ENCODE data around the gene LRTM2.

The LRTM2 gene

DNA sequence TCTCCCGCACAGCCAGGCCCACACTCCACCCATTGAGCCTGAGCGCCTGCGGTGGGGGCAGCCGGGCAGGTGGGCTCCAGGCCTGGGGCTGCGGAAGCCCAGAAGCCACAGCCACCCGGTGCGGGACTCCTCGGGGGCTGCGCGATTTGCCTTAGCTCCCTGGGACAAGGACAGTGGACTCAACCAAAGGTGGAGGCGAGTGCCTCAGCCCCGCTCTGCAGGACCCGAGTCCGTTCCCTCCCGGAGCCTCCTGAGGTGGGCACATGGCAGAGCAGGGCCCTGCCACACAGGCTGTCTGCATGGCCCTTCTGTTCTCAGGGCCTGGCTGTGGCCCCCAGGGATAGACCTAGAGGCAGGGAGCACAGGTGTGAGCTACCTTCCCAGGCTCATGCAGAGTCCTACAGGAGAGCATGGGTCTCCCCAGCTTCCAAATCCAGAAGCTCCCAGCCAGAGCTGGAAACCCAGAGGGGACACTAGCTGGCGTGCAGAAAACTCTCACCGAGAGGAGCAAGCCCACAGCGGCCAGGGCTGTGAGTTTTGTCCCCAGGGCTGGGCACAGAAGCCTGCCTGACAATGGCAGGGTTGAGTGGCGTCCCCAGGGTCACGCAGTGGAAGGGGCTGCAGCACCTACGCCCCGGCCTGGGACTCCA is 22.2 kb upstream of the LRTM2 start:
- FAIRE-seq (no peak), DNase-seq (ENCODE audit: low spot score) (no peak)

DNA sequence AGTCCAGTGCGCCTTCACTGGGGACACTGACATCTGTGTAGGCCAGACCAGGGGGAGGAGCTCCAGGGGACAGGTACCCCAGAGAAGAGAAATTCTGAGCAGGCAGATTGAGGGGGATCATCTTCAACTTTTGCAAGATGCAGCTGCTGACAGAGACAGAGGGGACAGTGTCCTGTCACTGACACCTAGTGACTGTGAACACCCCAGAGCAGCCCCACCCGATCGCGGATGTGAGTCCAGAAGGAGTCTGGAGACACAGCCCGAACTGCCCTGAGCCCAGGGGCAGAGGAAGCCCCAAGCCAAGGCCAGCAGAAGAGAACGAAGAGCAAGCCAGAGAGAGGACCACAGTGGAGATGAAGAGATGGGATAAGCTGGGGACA is 21.7 kb upstream of the LRTM2 start:
- FAIRE-seq, result no peak
- no peak for DNase-seq (ENCODE audit: low spot score)

DNA sequence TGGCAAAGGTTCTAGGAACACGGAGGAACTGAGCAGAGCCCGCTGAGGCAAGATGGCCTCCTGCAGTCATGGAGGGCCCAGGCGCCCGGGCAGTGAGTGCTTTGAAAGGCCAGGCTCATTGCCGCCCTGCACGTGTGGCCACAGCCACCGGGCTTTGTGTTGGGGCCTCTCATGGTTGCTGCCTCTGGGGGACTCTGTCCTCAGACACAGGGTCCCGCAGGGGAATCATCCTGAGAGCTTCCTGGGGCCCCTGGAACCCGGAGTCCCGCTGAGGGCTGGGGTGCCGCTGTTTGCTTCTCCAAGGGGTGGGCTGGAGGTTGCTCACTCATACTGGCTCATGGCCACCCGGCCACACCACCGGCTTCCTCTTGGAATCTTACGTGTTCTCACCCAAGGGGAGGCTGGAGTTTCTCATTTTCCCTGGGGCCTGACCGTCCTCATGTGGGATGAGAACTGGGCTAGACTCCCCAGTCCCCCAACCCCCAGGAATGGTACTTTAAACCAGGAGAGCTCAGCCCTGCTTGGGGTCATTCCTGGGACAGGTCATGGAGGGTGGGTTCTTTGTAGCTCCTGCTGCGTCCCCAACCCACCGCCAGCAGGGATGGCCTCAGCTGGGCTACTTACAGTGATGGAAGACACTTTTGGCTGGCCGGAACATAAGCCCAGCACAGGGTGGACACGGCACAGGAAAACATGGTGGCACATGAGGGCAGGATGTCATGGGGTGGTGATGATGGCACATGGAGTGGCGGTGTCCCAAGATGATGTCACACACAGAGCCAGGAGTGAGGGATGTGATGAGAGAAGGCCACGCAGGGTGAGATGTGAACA is 21.1 kb upstream of the LRTM2 start:
- FAIRE-seq (no peak), DNase-seq (ENCODE audit: low spot score) (no peak)

DNA sequence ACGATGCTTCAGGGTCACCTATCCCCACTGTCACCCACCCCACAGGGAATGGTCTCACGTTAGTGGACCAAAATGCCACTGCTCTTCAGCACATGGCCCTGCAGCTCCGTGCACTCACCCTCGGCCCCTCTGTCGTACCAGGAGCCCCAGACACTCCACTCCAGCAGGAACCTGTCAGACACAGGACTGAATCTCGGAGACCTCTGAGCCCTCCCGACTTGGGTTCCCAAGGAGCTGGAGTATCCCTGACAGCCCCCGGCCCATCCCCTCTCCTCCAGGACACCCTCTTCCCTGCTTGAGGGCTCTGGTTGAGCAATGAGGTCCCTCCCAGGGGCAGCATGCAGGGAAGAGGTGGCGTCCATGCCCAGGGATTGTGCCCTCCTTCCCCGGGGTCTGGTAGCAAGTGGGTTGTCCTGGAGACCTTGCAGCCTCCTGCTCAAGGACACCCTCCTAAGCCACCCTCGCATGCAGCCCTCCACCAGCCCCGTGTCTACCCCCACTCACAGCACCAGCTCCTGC is 20.4 kb upstream of the LRTM2 start:
- FAIRE-seq (no peak), DNase-seq (ENCODE audit: low spot score) (no peak)

DNA sequence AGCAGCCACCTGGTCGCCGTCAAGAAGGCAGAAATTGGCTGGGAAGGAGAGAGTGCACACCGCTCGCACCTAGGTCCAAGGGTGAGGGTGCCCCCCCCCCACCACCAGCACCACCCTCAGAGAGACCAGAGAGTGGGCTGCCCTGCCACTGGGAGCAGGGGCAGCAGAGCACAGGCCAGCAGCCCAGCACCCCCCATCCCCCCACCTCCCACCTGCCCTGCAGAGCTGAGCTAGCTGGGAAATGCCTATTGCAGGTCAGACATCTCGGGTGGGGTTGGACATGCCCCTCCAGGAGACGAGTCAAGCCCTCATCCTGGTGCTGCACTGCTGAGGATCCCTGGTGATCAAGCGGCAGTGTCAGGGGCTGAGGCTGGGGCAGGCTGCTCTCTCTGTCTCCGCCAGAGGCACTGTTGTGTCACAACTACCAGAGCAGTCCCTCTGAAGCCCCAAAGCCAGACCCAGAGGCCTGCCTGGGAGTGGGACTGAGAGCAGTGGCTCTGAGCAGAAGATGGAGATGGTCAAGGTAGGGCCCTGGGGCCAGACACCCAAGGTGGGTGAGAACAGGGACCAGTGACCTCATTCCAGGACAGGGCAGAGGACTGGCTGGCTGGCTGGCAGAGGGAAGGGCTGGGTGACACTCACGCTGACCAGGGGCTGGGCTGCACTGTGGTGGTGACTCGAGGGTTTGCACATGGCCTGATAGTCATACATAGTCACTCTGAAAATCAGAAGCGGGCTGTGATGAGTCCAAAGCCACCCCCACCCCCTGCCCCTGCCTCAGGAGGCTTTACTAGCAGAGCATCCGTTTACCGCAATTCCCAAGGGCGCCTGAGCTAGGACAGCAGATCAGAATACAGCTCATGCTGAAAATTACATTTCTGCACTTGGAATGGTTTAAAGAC is 19.7 kb upstream of the LRTM2 start:
- FAIRE-seq (no peak), DNase-seq (ENCODE audit: low spot score) (no peak)

DNA sequence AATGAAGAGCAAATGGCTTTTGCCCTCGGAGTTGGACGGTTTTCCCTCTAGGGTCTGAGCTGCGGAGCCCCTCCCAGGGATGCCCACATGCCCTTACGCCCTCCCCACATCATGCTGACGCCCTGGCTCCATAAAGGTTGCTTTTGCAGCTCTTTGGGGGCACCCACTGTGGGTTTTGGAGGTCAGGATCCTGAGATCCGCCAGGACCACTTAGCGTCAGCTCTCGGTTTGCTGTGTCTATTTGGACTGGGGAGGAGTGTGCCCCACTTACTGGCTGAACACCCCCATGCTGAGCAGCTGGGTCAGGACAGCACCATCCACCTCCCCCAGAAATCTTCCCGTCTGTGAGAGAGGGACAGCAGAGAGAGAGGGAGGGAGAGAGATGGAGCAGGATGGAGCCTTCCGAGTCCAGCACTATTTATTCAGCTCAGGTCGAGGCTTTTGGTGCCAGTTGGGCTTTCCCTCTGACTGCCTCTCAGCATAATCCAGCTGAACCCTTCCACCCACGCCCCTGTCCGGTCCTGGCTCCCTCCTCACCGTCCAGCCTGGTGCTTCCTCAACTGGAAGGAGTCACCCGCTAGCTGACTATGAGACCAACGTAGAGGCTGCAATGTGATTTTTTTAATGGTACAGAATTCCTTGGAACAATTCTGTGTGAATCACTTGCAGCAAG is 18.9 kb upstream of the LRTM2 start:
- DNase-seq (ENCODE audit: low spot score), result no peak
- FAIRE-seq, result no peak

DNA sequence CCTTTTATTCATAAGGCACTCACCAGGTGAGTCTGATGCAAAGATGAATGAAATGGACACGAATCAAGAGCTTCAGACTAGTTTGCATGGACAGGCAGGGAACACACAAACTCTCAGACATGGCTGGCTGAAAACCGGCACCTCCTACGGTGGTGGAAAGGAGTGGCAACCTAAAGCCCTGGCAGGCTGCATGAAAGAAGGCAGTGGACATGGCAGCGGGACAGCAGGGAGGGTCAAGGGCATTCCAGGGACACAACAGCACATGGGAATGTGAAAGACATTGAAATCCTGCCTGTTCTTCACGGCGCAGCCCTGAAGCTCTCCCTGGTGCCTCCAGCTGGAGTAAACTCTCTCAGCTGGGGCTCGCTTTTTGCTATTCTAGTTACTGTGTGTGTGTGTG is 16.6 kb upstream of the LRTM2 start:
- no peak for DNase-seq (ENCODE audit: low spot score)
- no peak for FAIRE-seq

DNA sequence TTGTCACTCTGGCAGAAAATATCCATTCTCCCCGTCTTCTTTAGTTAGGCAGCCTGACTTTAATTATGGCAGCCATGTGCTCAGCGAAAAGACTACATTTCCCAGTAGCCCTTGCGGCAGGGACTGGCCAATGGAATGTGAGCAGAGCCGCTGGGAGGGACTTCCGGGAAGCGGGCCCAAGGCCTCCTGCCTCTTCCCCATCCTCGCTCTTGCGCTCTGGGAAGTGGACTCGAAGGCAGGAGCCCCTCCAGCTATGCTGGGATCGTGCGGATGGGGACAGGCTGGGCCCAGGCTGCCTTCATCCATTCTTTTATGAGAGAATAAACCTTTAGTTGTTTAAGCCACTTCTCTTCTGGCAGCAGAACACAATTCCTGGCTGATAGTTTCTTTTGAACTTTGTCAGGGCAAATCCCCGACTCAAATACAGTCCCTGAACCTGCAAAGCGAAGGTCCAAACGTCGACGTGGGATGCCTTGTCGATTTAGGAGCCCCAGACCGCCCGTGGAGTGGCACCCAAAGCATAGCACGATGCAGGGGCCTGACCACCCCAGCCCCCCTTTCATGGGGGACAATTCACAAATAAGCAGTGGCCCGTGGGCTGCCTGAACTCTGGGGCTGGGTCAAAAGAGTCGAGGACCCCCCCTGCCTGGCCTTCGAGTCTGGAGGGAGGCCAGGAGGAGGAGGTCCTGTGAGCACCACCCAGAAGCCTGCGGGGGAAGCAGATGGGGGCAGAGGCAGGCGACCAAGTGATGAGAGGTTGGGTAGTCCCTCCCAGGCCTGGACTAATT is 15.6 kb upstream of the LRTM2 start:
- peak; percentile 7 for FAIRE-seq

DNA sequence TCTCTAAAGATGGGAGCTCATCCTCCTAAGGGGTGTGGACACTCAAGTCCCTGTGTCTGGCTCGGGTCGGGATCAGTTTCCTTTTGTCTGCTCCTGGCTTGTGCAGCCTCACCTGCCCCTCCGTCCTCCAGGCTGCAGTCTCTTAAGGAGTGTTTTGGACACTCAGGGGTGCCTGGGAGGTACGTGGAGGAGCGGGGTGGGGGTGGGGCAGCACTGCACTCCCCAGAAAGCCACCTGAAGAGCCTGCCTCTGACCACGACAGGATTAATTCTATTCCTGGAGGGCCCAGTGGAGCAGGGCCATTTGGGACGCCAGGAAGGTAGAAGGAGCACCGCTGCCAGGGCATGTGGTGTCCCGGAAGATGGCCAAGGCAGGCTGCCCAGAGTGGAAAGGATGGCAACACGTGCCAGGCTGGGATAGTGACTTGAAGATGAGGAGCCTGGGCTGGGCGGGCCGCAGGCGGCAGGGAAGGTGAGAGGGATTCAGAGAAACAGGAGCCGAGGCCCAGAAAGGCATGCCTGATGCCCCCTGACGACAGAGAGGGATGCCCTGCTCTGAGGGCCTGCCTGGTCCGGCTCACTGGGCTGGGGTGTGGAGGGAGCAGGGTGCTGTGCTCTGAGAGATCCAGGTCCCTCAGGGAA is 14.8 kb upstream of the LRTM2 start:
- no peak for FAIRE-seq
- DNase-seq (ENCODE audit: low spot score), result no peak

More for the DNA sequence above, 15.6 kb upstream of the LRTM2 start:
- DNase-seq (ENCODE audit: low spot score), result peak; percentile 53

DNA sequence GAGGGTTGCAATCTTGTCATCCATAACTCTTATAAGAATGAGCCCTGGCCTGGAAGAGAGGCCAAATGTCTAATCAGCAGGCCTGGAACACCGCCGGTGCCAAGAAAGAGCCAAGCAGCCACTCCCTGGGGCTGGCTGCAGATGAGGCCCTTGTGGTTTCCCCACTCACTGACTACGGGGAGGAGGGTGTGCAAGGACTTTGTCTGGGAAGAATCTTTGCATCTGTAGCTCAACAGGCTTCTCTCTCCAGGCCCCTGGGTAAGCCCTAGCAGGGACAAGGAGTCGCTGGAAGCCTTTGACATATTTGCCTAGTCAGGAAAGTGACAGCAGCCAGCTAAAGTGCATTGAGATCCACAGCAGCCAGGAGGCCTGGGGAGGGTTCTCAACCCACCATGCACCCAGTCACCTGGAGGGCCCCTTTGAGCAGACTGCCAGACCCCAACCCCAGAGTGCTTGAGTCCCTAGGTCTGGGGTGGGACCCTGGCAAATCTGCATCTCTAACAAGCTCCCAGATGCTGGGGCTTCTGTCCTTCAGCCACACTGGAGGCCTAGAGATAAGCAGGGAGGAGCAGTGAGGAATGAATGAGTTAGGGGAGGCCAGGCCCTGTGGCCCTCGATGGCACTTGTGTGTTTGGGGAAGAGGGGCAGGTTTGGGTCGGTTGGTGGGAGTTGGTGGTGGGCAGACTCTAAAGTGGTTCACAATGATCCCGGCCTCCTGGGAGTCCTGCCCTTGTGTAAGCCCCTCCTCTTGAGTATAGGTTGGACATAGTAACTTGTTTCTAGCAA is 13.9 kb upstream of the LRTM2 start:
- no peak for DNase-seq (ENCODE audit: low spot score)

DNA sequence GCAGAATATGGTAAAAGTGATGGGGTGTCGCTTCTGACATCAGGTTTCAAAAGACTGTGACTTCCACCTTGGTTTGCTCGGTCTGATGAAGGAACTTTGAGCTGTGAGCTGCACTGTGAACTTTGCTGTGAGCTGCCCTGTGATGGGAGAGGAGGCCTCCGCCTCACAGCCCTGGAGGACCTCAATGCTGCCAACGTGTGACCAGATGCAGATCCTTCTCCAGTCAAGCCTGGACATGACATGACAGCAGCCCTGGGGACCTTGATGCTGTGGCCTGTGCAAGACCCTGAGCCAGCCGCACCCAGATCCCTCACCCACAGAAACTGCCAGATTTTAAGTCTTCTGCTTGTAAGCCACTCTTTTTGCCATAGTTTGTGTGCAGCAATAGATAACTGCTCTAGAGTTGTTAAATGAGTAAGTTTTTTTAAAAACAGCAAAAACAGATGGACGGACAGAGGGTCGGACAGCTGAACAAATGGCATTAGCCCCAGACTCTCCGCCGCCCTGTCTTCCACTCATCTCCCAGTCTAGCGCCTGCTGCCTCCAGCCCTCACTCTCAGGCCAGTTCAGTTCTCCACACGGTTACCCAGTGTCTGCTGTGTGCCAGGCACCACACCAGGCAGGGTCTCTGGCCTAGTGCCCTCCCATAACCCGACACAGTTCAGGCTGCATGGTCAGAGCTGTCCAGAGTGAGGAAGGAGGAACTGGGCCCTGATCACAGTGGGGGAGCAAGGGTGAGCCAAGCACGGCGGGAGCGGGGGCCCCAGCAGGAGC is 13.1 kb upstream of the LRTM2 start:
- DNase-seq (ENCODE audit: low spot score) (no peak), FAIRE-seq (no peak)

More for the DNA sequence above, 13.9 kb upstream of the LRTM2 start:
- no peak for FAIRE-seq

DNA sequence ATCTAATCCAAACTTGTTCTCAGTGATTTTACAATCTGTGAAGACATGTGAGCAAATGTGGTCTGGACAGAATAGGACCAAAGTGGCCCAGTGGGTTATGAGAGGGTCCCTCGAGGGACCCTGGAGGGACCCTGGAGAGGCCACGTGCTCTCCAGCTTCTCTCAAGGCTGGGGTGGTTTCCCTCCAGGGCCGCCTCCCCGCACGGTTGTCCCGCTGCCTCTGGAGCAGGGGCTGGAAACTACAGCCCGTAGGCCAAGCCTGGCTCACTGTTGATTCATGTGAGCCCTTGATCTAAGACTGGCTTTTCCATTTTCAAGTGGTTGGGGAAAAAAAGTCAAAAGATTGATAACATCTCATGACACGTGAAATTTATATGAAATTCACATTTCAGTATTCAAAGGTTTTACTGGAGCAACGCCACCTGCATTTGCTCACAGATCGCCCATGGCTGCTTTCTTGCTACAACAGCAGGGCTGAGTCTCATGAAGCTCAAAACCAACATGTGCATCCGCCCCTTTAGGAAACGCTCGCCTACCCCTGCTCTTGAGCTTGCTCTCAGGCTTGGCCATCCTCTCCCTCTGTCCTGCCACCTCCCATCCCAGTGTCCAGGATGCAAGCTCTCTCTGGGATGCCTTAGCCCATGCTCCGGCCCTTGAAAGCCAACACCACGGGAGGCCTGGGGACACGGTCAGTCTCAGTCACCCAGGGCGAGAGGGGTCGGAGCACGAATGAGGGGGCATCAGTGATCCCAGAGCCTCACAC is 12.1 kb upstream of the LRTM2 start:
- DNase-seq (ENCODE audit: low spot score) (no peak), FAIRE-seq (no peak)

DNA sequence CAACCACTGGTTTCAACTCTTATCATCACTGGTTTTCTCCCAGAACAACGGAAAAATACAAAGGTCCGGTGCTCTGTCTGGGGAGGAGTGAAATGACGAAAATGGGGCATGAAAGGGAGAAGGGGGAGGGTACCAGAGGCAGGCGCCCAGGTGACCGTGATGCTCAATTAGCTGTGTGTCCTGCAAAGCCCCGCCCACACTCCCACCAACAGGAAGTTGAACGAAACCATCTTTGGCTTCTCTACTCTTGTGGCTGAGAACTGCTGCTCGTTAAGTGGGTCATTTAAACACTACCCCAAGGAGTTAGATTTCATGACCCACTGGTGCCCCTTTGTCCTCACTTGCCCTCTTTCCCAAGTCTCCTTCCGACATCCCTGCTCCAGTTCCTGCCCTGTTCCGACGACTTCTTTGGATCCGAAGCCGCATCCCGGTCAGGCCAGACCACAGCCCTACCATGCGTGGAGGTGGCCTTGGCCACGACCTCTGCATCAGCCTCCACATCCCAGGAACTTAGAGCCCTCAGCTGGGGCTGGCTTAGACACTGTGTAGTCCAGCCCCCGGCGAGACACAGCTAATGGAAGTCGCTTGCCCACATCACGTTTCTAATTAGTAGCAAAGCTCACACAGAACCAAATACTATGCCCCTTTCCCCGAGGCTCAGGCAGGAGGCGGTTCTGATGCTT is 11.4 kb upstream of the LRTM2 start:
- DNase-seq (ENCODE audit: low spot score) (no peak), FAIRE-seq (no peak)

DNA sequence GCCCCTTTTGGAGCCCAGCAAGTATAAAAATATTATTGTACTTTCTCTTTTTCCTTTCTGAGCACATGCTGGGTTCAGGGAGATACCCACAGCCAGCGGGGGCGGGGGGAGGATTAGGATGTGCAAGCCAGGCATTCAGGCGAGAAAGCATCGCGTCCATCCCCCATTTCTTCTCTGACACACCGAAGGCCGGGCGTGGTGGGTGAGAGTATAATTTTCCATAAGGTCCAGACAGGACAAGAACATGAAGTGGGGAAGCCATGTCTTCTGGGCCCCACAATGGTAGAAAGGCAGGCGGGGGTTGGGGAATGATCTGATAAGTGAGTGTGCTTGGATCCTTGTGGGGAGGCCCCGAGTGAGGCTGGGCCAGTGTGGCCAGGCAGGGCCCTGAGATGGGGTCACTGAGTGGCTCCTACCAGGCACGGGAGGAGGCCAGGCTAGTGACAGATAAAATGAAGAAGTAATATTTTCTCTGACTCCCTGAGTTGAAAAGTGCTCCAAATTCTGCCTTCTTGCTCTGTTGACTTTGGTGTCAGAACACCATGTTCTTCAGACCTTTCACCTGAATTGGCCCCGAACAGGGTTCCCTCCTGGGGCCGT is 10.7 kb upstream of the LRTM2 start:
- no peak for DNase-seq (ENCODE audit: low spot score)
- FAIRE-seq, result no peak

DNA sequence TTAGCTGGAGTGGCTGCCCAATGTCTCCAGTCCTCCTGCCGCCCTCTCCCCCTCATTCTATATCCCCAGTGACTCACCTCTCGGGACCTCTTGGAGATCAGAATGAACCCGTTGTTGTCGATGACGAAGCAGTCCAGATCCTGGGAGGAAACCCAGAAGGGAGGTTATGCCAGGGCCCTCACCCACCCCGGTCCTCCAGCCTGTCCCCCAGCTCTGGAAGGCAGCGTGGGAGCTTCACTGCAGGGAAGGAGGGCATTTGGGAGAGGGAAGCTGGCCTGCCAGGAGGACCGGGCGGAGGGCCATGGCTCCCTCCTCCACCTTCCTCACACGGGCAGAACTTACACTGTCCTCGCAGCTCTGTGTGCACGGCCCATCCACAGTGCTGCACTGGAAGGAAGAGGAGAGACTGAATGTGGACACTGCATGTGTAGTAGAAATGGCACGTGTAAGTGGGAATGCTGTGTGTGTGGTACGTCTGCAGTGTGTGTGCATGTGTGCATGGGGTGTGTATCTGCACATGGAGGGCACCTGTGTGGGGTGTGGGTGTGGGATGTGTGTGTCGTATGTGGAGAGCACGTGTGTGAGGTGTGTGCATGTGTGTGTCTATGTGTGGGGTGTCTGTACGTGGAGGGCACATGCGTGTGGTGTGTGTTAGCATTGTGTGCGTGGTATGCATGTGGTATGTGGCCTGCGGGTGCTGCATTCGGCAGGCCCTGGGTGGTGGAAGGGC is 10.0 kb upstream of the LRTM2 start:
- DNase-seq (ENCODE audit: low spot score), result no peak

DNA sequence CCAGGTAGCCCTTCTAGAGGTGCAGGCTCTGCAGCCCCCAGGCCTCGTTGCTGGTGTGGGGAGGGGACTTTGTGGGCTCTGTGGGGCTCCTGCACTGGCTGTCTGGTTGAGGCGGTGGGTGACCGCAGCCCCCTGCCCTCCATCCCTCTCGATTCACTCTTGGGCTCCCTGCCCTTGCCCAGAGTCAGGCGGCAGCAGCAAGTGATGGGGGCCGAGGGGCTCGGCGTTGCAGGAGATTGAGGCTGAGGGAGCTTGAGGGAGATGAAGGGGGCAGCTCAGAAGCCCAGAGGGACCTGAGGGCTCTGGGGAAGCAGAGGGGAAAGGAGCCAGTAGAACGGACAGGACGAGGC is 9.5 kb upstream of the LRTM2 start:
- DNase-seq (ENCODE audit: low spot score), result no peak
- no peak for FAIRE-seq

More for the DNA sequence above, 10.0 kb upstream of the LRTM2 start:
- FAIRE-seq, result no peak

All from RCC 7860 (cell line).